PC-3 (cell line): ENCODE measurements around the gene FLRT1.

Experiments
- EZH2 ChIP-seq: fragments of 300-600 bp; sonication (generic); IDR thresholded peaks from one replicate; pipeline ENCODE4 v1.6.1; 2017; ENCODE audit warnings: antibody characterized with exemption, mild to moderate bottlenecking, low read length; ENCODE audit not compliant: unreplicated experiment
- EZH2phosphoT487 ChIP-seq: fragments of 300-600 bp; sonication (generic); IDR thresholded peaks from 2 replicates; pipeline ENCODE4 v1.6.1; 2018; ENCODE audit warnings: mild to moderate bottlenecking, antibody characterized with exemption, low read length, borderline replicate concordance
- TF ChIP-seq, protein P1 (sequence below): fragments of 300-600 bp; sonication (generic); conservative IDR thresholded peaks from 2 replicates; pipeline ENCODE4 v1.5.1; 2017; ENCODE audit warnings: antibody characterized with exemption, low read depth, mild to moderate bottlenecking, low read length

DNA sequence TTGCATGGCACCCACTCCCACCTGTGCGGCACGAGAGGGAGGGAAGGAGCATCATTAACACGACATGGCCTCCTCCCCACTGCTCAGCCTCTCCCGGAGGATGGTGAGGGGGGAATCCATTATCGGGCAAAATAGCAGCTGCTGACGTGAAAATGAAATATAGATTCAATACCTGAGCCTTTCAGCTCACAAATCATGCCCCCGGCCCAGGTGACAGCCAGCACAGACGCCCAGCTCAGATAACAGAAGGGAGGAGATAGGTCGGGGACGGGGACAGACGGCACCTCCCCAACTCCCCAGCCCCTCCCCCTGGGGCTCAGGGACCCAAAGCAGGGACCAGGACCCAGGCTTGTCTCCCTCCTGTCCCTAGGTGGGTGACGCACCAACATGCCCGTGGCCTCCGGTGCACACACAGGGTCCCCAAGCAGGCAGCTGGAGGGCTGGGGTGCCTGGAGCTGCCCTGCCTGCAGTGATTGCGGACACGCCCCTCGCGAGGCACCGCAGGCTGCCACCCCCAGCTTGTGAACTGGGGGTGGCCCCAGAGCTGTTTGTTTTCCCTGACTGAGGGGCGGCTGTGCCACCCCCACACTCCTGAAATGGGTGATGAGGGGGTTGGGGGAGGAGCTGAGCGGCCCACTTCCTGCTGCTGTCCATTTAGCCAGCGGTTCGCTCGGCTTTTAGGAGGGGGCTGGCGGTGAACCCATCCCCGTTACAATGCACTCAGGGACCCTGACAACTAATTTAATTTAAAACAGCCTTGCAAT, 31.7 kb downstream of the FLRT1 start:
- TF ChIP-seq, protein P1, sequence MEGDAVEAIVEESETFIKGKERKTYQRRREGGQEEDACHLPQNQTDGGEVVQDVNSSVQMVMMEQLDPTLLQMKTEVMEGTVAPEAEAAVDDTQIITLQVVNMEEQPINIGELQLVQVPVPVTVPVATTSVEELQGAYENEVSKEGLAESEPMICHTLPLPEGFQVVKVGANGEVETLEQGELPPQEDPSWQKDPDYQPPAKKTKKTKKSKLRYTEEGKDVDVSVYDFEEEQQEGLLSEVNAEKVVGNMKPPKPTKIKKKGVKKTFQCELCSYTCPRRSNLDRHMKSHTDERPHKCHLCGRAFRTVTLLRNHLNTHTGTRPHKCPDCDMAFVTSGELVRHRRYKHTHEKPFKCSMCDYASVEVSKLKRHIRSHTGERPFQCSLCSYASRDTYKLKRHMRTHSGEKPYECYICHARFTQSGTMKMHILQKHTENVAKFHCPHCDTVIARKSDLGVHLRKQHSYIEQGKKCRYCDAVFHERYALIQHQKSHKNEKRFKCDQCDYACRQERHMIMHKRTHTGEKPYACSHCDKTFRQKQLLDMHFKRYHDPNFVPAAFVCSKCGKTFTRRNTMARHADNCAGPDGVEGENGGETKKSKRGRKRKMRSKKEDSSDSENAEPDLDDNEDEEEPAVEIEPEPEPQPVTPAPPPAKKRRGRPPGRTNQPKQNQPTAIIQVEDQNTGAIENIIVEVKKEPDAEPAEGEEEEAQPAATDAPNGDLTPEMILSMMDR = no peak
- TF ChIP-seq EZH2phosphoT487 (no peak), EZH2 (no peak)
